HG02840 (cell line): ENCODE data around the gene ITPR2.
A peak's percentile ranks its signal among the peaks of the same experiment; 100 is the strongest.

Experiments
- ATAC-seq: cut with Tn5 transposase; IDR thresholded peaks from one replicate; pipeline ENCODE4 v1.9.1; 2021; ENCODE audit warnings: mild to moderate bottlenecking, moderate library complexity, moderate number of reproducible peaks; ENCODE audit not compliant: unreplicated experiment, low FRiP score

The ITPR2 gene

DNA sequence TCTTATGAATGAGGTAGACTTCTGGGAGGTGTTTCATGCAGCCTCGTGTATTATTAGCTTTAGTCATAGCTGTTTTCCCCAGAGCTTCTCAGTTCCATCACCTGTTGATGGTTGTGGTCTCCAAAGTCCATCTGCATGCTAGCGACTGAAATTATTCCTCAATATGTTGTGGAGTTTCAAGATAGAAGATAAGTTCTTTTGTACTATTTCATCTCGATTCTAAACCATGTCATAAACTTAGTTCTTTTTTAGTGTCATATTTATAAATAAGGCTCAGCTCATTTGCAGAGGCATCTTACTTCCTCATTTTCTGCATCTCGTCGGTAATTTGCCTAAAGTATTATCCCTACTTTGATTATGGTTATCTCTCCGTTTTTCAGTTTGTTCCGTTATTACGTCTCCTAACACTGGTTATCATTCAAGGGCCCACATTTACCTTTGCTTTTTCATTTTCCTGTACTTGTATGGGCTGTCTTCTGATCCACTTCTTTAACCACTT, 119.1 kb downstream of the ITPR2 start:
- ATAC-seq = peak; percentile 60

DNA sequence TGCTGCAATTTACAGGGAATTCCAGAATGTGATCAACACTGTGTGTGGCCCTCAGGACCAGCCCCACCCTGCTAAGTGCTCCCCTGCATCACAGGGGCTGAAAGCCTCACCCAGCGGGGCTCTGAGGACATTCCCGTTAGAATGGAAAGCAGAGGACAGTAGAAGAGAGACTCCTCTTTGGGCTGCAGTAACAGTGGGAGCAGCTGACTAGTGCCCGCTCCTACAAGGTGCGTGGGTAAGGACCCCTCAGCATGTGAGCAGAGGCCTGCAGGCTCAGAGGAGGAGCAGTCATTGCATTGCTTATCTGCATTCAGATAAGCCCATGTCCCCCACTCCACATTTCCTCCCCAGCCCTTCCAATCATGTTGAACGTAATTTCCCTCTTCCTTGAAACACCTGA, 120.1 kb downstream of the ITPR2 start:
- ATAC-seq = no peak

DNA sequence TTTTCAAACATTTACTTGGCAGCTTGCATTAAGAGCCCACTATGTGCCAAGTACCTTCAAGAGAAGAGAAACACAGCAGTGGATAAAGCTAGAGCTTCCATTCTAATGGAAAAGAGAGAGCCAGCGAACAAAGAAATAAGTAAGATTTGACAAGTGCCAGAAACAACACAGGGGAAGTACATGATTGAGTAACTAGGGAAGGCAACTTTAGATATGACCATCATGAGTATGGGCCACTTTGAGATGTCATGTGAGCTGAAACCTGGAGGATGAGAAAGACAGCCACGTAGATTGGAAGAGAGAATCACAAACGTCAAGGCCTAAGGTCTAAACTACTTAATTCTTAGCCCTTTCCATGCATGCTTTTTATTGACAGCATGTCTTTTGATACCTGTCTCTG, 121.4 kb downstream of the ITPR2 start:
- ATAC-seq = no peak

DNA sequence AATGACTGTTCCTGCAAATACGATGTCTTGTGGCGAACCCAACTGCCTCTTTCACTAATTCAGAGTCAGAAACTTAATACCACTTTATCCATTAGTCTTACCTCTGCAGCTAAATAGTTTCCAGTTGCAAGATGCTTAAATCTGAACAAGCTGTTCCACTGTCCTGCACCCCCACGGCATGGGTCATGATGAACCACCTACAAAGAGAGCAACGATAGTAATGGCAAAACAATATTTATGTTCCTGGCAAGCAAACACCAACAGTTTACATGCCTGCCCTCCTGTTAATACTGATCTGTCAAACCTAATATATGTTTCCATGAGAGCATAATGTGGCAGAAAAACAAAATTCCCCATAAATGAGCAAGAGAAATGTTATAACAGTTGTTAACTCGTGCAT, 121.9 kb downstream of the ITPR2 start:
- no peak for ATAC-seq

DNA sequence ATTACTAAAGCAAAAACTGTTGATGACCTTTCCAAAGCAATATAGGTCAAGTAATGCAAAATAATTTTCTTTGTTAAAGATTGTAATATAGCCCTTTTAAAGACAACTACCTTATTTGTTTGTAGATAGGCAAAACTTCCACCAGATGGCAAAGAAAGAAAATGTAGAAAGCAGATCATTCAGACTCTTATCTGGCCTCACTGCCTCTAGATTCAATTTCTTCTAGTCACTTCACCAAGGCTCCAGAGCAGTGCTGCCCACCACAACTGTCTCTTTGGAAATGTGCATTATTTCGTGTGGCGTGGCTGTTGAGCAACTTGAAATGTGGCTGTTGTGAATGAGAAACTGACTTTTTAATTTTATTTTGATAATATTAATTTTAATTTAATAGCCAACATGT, 127.1 kb downstream of the ITPR2 start:
- no peak for ATAC-seq

DNA sequence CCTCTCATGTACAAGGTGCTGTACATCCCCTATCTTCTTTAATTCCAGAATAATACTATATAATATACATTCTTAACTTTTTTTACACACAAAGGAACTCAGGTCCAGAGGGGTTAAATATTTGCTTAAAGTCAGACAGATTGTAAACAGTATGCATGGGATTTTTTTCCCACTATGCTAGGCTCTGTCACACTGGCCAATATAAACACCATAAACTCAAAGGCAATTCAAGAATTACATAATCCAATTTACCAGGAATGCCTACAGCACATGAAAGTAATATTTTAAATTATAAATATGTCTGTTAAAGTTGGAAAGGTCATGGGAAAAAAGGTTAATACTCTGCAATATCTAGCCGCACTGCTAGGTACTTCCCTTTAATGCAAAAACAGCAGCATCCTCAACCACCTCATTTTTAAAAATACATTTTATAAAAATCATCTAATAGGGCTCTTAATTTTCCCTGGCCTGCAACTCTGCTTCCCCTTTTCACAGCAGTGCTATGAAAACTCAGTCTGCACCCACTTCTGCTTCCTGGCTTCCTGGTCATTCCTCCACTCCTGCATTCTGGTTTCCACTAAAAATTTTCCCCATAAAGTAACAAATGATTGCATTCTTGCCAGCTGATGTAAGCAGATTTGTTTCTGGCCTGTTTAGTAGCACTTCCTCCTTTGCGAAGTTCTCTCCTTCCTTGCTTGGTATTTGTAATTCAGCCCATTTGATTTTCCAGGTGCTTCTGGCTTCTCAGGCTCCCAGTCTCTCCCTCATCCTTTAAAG, 128.1 kb downstream of the ITPR2 start:
- no peak for ATAC-seq

DNA sequence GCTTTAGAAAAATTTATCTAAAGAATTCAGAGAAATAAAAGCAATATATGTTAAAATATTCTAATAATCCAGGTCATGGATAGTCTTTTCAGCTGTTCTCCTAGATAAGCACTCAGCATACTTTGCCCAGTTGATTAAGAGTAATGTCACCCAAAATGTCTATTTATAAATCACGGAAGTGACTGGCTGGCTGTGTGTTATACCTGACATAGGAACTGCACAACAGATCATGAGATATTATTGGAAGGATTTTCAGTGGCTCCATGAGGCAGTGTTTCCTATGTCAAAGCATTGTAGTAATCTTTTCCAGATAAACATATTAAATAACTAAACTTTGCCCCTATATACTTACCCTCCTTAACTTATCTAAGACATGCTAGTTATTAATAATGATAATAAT, 128.8 kb downstream of the ITPR2 start:
- no peak for ATAC-seq

DNA sequence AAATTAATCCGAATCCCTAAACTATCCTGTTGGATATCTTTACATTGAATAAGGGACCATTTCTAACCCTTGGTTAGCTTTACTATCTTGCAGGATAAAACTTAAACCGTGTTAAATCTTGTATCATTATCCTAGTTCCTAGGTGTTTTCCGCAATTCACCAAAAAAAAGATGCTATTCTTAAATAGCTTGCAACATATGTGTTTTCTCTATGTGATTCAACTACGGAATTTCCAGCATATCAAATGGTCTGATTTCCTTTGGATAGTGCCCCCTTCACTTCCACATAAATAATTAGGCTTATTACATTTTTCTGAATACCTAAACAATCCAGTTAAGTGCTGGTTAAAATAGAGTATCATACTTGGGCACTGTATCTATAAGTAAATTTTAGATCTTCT, 130.3 kb downstream of the ITPR2 start:
- ATAC-seq = no peak

DNA sequence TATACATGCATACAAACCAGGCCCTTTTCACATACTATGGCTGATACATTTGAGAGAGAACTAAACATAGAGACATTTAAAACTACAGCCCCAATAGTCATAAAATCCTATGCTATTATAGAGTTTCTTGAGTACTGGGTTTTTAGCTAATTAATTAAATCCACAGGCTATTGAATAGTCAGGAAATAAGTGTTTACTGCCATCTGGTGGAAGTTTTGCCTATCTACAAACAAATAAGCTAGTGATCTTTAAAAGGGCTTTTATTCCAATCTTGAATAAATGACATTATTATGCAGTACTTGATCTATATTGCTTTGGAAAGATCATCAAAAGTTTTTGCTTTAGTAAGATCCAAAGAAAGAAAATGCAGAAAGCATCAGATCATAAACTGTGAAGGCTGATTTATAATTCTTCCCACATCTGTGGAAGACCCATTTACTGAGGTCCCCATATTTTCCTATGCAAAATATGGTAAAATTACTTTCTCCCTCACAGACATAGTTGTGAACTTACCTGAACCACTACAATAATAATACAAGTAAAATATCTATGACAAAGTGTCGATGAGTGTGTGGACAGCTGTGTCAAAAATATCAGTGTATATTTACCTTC, 131.3 kb downstream of the ITPR2 start:
- ATAC-seq = no peak

DNA sequence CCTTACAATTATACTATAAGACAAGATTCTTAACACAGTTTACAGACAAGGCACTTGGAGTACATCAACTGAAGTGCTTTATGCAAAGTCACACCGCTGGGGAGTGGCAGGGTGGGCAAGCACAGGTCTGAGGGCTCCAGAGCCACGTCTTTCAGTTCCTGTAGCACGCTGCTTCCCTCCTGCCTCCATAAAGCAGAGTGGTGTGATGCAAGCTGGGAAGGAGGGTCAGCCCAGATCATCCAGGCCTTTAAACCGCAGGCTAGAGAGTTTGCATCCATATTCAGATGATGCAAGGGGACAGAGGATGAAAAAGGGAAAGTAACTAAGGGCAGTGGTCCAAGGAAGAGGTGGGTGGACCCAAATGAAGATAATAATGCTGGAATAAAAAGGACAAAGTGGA, 132.6 kb downstream of the ITPR2 start:
- no peak for ATAC-seq

DNA sequence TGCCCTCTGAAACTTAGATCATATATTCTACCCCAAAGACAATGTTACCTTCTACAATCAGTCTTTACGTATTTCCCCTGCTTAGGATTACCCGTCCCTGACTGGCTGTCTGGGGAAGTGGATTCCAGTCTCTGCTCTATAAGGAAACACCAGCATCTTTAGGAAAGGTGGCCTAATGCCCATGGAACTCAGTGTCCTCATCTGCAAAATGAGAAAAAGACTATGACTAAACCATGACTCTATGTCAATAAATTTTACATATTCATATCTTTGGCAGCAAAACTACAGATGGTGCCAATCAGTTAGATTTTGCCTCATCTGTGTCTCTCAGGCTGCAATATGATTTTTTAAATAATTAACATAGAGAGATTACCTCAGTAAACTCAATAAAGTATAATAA, 133.8 kb downstream of the ITPR2 start:
- ATAC-seq = no peak

DNA sequence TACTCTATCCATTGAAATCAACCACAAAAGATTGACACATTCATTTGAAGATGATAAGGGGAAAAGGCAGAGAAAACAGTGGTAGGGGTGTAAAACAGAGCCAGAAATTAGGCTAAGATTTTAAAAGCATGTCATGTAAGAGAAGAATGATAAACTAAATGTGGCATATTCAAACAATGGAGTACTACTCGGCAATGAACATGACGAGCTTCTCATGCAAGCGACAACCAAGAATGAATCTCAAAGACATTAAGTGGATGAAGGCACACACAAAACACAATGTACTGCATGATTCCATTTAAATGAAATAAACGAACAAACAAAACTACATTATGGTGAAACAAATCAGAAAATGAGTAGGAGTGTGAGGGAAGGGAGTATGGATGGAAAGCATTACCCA, 134.8 kb downstream of the ITPR2 start:
- ATAC-seq = no peak

DNA sequence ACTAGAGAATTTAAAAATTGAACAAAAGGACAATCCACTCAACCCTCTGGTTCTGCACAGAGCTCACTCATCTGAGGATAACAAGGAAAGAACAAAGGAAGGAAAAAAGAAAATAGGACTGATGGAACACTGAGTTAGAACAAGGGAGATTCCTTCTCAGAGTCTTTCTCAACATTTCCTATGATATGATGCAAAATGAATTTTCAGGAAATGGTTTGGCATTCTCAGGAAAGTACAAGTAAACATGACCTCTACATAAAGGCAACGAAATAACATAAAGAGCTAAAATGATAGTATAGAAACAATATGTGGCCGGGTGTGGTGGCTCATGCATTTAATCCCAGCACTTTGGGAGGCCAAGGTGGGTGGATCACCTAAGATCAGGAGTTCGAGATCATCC, 135.8 kb downstream of the ITPR2 start:
- no peak for ATAC-seq

DNA sequence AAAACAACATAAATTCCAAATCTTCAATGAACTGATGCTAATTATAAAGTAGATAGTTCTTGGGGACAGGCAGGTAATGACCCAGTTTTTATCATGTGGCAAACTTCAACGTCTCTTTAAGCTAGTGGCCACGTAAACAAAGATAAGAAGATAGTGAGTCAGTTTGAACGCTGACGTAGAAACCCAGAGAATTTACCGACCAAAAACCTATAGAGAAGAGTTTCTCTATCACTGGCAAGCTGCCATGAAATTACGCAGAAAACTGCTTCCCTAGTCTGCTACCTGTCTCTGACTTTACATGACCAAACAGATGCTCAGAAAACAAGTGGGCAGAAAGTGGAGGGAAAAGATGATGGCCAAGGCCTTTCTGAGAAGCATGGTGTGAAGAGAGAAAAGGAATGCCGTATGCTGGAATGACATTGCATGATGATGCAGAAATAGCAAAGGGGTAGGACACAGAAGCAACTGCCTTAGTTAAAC, 136.3 kb downstream of the ITPR2 start:
- no peak for ATAC-seq

DNA sequence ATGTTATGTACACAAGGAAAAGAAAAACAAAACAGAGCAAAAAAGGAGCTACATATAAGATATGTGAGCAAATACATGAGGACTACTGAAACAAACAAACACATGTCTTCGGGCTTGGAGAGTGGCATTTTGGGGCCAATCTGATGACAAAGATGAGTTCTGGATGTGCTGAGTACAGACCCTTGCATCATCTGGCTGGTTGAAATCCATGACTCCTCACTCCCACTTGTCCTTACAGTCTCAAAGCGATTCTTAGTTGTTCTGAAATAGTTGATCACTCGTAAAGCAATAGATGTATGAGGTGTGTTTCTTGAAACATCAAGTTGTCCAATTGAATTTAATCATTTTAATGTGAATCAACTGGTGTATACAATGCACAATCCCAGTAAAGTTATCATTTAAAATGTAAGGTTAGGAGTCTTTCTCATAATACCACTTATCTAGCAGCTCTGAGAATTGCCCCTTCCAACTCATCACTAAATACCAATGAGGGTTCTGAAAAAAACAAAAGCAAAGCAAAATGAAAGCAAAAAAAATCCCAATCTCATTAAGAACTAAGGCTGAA, 136.9 kb downstream of the ITPR2 start:
- ATAC-seq = no peak

DNA sequence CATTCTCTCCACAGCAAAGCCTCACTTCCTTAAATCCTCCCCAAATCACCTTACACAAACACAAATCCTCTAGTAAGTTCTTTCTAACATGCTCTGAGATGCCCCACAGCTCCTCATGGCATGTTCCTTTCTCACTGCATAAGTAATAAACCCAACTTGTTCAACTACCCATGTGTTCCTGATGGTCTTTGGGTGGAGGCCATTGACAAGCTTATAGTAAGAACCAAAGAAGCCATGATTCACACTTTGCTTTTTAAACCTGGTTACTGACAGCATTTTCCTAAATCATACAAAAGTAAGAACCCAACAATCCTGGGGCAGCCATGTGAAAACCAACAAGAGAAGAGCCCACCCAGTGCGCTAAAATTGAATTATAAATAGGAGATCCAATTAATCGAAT, 138.6 kb downstream of the ITPR2 start:
- no peak for ATAC-seq

DNA sequence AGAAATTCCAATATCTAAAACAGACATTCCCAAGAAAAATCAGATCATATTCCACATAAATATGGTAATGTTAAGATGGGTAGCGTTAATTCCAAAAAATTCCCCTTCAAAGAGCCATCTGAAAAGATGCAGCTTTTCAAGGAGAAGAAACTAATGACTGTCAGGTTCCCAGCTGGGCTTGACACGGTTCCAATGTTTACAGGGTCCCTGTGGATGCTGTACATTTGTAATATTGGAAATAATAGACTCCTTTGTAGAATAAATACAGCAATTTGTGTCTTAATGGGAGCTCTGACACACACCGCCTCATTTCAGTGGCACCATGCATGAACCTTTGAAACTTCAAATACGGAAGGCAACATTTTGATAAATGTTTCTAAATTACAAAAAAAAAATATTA, 140.6 kb downstream of the ITPR2 start:
- no peak for ATAC-seq

DNA sequence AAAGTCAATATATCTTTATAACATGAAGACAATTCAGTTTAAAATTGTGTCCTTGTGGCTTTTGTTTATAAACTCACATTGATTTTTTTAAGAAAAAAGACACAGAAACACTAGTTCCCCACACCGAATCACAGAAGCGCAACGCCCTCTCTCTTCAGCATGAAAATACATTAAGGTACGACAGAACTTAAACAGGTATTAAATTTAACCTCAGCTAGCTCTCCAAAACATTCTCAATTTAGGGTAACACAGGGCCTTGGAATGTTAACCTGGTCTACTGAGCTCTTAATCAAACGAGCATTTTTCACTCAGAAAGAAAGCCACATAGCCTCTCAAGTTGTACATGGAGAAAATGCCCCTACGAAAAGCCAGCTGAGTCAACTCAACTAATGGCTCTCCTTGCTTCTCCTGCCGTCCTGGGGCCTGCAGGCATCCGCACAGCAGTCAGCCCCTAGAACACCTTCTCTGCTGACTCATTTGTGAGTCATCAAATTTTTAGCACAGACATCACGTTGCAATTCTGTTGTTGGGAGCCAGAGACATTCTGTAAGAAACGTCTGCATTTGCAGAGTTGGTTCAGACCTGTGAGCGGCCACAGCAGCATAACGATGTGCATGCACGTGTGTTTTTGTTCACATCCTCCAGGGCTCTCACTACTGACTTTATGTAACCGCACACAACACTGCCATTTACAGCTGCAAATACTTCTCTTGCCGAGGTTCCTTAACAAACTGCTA, 141.6 kb downstream of the ITPR2 start:
- no peak for ATAC-seq

DNA sequence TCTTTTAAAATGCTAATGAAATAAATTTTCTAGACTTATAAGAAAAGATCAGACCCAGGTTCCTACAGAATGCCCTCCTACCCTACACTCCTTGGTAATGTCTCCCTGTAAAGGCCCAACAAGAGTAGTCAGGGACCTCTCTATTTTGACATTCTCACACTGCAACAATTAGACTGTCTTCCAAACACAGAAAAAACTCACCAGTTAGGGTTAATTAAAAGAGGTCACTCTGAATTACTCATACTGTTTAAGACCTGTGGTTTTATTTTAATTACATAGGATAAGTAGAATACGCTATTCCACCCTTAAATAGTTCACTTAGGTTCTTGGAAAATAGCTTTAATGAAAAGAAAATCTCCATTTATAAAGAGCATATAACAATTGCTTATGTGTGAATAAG, 142.4 kb downstream of the ITPR2 start:
- no peak for ATAC-seq

DNA sequence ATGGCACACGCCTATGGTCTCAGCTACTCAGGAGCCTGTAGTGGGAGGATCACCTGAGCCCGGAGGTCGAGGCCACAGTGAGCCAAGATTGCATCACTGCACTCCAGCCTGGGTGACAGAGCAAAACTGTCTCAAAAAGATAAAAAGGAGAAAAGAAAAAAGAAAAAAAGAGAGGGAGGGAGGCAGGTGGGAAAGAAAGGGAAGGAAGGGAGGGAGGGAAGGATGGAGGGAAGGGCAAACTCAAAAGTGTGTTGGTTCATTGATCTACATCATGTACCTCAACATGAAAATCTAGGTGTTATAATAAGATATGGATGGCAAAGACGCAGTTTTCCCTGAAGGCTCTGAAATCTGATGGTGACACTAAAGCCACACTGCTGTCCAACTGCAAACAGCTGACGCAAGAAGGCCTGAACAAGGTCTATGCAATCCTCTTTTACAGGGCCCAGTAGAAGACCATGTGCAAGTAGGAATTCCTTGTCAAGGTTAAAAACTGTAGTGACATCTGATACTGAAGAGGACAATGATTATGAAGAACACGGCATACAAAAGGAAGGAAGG, 143.6 kb downstream of the ITPR2 start:
- no peak for ATAC-seq
